Common myeloid progenitor, CD34-positive (primary cell): ENCODE measurements around the gene STK36.

Experiments used
- CTCF ChIA-PET: fragments of 350-600 bp; sonication (Branson Sonifier 250); formaldehyde crosslinking; loops from one replicate; lab custom pipeline; 2021; ENCODE audit warnings: antibody characterized with exemption; lab: Charles Lee
- POLR2A ChIA-PET: fragments of 350-600 bp; sonication (Branson Sonifier 250); formaldehyde crosslinking; loops from one replicate; lab custom pipeline; 2021; ENCODE audit warnings: antibody characterized with exemption; lab: Charles Lee
- DNase-seq, 3 donors: peaks; one replicate each; pipeline versions ENCODE4 v3.0.0 to v3.0.0-alpha.2; 2013
- H3K27ac ChIP-seq, 2 experiments: 1 replicate in 1 of 2; 2 replicates in 1 of 2; pipeline ENCODE4 v1.7.0; 2013; ENCODE audit warnings: inconsistent platforms in 2 of 2, low read length in 2 of 2, mild to moderate bottlenecking in 2 of 2, low read depth in 1 of 2, moderate library complexity in 1 of 2; ENCODE audit not compliant: severe bottlenecking in 2 of 2, insufficient read depth in 1 of 2, poor library complexity in 1 of 2
- H3K27me3 ChIP-seq, 5 experiments: replicated peaks in 2 of 5; 1 replicate in 3 of 5; 2 replicates in 2 of 5; pipeline versions ENCODE4 v1.6.1 to v1.7.0; 2013; ENCODE audit warnings: low read length in 4 of 5, mild to moderate bottlenecking in 2 of 5, moderate library complexity in 2 of 5, inconsistent platforms in 1 of 5; ENCODE audit not compliant: insufficient read depth in 5 of 5, control insufficient read depth in 4 of 5
- H3K36me3 ChIP-seq, 4 experiments: 1 replicate in 2 of 4; 2 replicates in 2 of 4; pipeline versions ENCODE4 v1.6.1 to v1.7.0; 2013; ENCODE audit warnings: low read length in 3 of 4, control low read depth in 1 of 4, mild to moderate bottlenecking in 1 of 4; ENCODE audit not compliant: control insufficient read depth in 4 of 4, insufficient read depth in 4 of 4
- H3K4me1 ChIP-seq, 4 experiments: 1 replicate in 3 of 4; 2 replicates in 1 of 4; pipeline versions ENCODE4 v1.6.1 to v1.7.1; 2013; ENCODE audit warnings: low read length in 3 of 4, mild to moderate bottlenecking in 3 of 4, control low read depth in 1 of 4, inconsistent platforms in 1 of 4, moderate library complexity in 1 of 4; ENCODE audit not compliant: control insufficient read depth in 4 of 4, insufficient read depth in 4 of 4; ENCODE audit errors: control extremely low read depth in 1 of 4
- H3K4me3 ChIP-seq, 7 experiments: 1 replicate in 4 of 7; 2 replicates in 3 of 7; pipeline versions ENCODE4 v1.5.1 to v1.7.0; 2013; ENCODE audit warnings: mild to moderate bottlenecking in 7 of 7, low read length in 6 of 7, moderate library complexity in 6 of 7, inconsistent platforms in 2 of 7, low read depth in 2 of 7, control low read depth in 1 of 7; ENCODE audit not compliant: insufficient read depth in 4 of 7, control insufficient read depth in 1 of 7; ENCODE audit errors: extremely low read depth in 1 of 7
- H3K9me3 ChIP-seq, 5 experiments: 1 replicate in 4 of 5; 2 replicates in 1 of 5; pipeline versions ENCODE4 v1.6.1 to v1.7.1; 2013; ENCODE audit warnings: low read length in 4 of 5, mild to moderate bottlenecking in 2 of 5, inconsistent platforms in 1 of 5, low read depth in 1 of 5, moderate library complexity in 1 of 5; ENCODE audit not compliant: control insufficient read depth in 4 of 5, insufficient read depth in 2 of 5; ENCODE audit errors: control extremely low read depth in 1 of 5
- WGBS: methylation state at CpG from one replicate; pipeline ENCODE4 v1.1.5; 2013; ENCODE audit not compliant: insufficient coverage; 5-methylcytosine and 5-hydroxymethylcytosine counted together

The STK36 gene

GRCh38 chr2:218745160-218745558, 73.3 kb downstream of the STK36 start:
- POLR2A ChIA-PET = no interaction called here
- WGBS = 72% methylated on average over 4 of the region's 5 CpGs
- Histone ChIP-seq H3K36me3 (peaks cover 19 to 60% (median 42%) of the 10 kb centered on the region in 4 experiments), H3K4me3 (no peak overlapping the region), H3K27ac (no peak overlapping the region), H3K9me3 (no peaks in the 10 kb centered on the region), H3K4me1 (peaks cover 0 to 5% (median 1%) of the 10 kb centered on the region in 4 experiments), H3K27me3 (no peaks in the 10 kb centered on the region)
- CTCF ChIA-PET = interaction anchor here (1.2 kb wide), 1 partner anchor 154 kb away, joined by 3 read pairs; no protein-coding TSS in a partner anchor
- peak in 1 of 3 donors; percentile 34 for DNase-seq

GRCh38 chr2:218745559-218746469, 73.9 kb downstream of the STK36 start:
- WGBS = 100% methylated on average over 8 of the region's 10 CpGs
- Histone ChIP-seq H3K4me3 (no peak overlapping the region), H3K27me3 (no peaks in the 10 kb centered on the region), H3K9me3 (no peaks in the 10 kb centered on the region), H3K4me1 (peaks cover 0 to 5% (median 1%) of the 10 kb centered on the region in 4 experiments), H3K27ac (no peak overlapping the region), H3K36me3 (peaks cover 20 to 62% (median 46%) of the 10 kb centered on the region in 4 experiments)
- no peak for DNase-seq
- CTCF ChIA-PET = no interaction called here
- POLR2A ChIA-PET = no interaction called here

GRCh38 chr2:218746470-218746795, 74.5 kb downstream of the STK36 start:
- DNase-seq = no peak
- WGBS = no CpG with 5 or more reads among the region's 1 CpG
- POLR2A ChIA-PET = interaction anchor here (0.7 kb wide), 1 partner anchor 95 kb away, joined by 3 read pairs; no protein-coding TSS in a partner anchor
- Histone ChIP-seq H3K27ac (no peak overlapping the region), H3K27me3 (no peaks in the 10 kb centered on the region), H3K4me3 (no peak overlapping the region), H3K9me3 (no peaks in the 10 kb centered on the region), H3K36me3 (peaks cover 19 to 63% (median 47%) of the 10 kb centered on the region in 4 experiments), H3K4me1 (peaks cover 0 to 5% (median 1%) of the 10 kb centered on the region in 4 experiments)
- CTCF ChIA-PET = no interaction called here

- no peak overlapping the region for H3K27ac ChIP-seq
Measured at GRCh38 chr2:218746960-218747359, 75.1 kb downstream of the STK36 start.

GRCh38 chr2:218748741-218749441, 77.0 kb downstream of the STK36 start:
- no peaks in the 10 kb centered on the region for H3K9me3 ChIP-seq
- H3K27me3 ChIP-seq = no peaks in the 10 kb centered on the region
- POLR2A ChIA-PET = no interaction called here
- CTCF ChIA-PET = interaction anchor here (0.7 to 1.4 kb wide), 2 partner anchors 13 to 63 kb away, joined by 3 read pairs; no protein-coding TSS in a partner anchor
- WGBS = 100% methylated on average over 4 of the region's 8 CpGs
- H3K27ac ChIP-seq = no peak overlapping the region
- no peak overlapping the region for H3K4me3 ChIP-seq
- peaks cover 0 to 5% (median 0%) of the 10 kb centered on the region in 4 experiments for H3K4me1 ChIP-seq
- H3K36me3 ChIP-seq = peaks cover 20 to 84% (median 57%) of the 10 kb centered on the region in 4 experiments
- DNase-seq = no peak

More at GRCh38 chr2:218746960-218747359, 75.1 kb downstream of the STK36 start:
- DNase-seq = no peak
- Histone ChIP-seq H3K9me3 (no peaks in the 10 kb centered on the region), H3K4me3 (no peak overlapping the region), H3K27me3 (no peaks in the 10 kb centered on the region), H3K36me3 (peaks cover 19 to 65% (median 47%) of the 10 kb centered on the region in 4 experiments), H3K4me1 (peaks cover 0 to 5% (median 1%) of the 10 kb centered on the region in 4 experiments)
- ChIA-PET POLR2A (interaction anchor here (0.7 kb wide), 1 partner anchor 94 kb away, joined by 3 read pairs; no protein-coding TSS in a partner anchor), CTCF (no interaction called here)
- 98% methylated on average over 10 of the region's 10 CpGs for WGBS
